ENCODE measurements around the gene PRPH.
"Not testable (repeated sequence)": the region's sequence is repeated elsewhere in the genome, so short reads cannot be mapped to it uniquely, and the experiment has no call there.

Gene PRPH

GRCh38 chr12:49304161-49304560 lies 9.2 kb downstream of the PRPH start:
- DNase-seq = peak; percentile 17

GRCh38 chr12:49305762-49306510 lies 11.0 kb downstream of the PRPH start:
- no peak for DNase-seq

GRCh38 chr12:49309386-49309785 lies 14.4 kb downstream of the PRPH start:
- no peak for DNase-seq

GRCh38 chr12:49310451-49311000 lies 15.6 kb downstream of the PRPH start:
- DNase-seq = not testable (repeated sequence)

GRCh38 chr12:49314811-49315210 lies 19.9 kb downstream of the PRPH start:
- DNase-seq = no peak

- not testable (repeated sequence) for DNase-seq
These were observed 22.2 kb downstream of the PRPH start for GRCh38 chr12:49317118-49317517.

- not testable (repeated sequence) for DNase-seq
These were observed 25.6 kb downstream of the PRPH start for GRCh38 chr12:49320411-49321103.

GRCh38 chr12:49322367-49322707 lies 27.4 kb downstream of the PRPH start:
- DNase-seq = no peak

GRCh38 chr12:49322708-49323523 lies 28.0 kb downstream of the PRPH start, which contains the start of gene TROAP:
Gene TROAP (plus strand): TSS chr12:49323255. CDS start chr12:49323609, 354 bp downstream.
- peak; percentile 98 for DNase-seq

- DNase-seq = no peak
These were observed 28.7 kb downstream of the PRPH start for GRCh38 chr12:49323524-49324097.

GRCh38 chr12:49325606-49326005 lies 30.7 kb downstream of the PRPH start:
- DNase-seq = no peak

GRCh38 chr12:49327368-49327767 lies 32.4 kb downstream of the PRPH start:
- no peak for DNase-seq

- no peak for DNase-seq
These were observed 32.9 kb downstream of the PRPH start for GRCh38 chr12:49327887-49328286.

GRCh38 chr12:49328816-49329215 lies 33.9 kb downstream of the PRPH start:
- DNase-seq = no peak

- no peak for DNase-seq
These were observed 35.2 kb downstream of the PRPH start for GRCh38 chr12:49330032-49330619.

GRCh38 chr12:49330631-49331379 lies 35.9 kb downstream of the PRPH start:
- no peak for DNase-seq

GRCh38 chr12:49331380-49332222 lies 36.7 kb downstream of the PRPH start:
- DNase-seq = peak; percentile 35

- DNase-seq = no peak
These were observed 37.5 kb downstream of the PRPH start for GRCh38 chr12:49332441-49332861.

GRCh38 chr12:49332891-49333371 lies 38.0 kb downstream of the PRPH start:
- no peak for DNase-seq

GRCh38 chr12:49333778-49334177 lies 38.8 kb downstream of the PRPH start:
- DNase-seq = not testable (repeated sequence)
